ENCODE data around the gene NKD1.
"Not testable (repeated sequence)": the region's sequence is repeated elsewhere in the genome, so short reads cannot be mapped to it uniquely, and the experiment has no call there.

Gene NKD1

GRCh38 chr16:50520451-50521245 lies 27.5 kb upstream of the NKD1 start:
- no peak for DNase-seq

DNA sequence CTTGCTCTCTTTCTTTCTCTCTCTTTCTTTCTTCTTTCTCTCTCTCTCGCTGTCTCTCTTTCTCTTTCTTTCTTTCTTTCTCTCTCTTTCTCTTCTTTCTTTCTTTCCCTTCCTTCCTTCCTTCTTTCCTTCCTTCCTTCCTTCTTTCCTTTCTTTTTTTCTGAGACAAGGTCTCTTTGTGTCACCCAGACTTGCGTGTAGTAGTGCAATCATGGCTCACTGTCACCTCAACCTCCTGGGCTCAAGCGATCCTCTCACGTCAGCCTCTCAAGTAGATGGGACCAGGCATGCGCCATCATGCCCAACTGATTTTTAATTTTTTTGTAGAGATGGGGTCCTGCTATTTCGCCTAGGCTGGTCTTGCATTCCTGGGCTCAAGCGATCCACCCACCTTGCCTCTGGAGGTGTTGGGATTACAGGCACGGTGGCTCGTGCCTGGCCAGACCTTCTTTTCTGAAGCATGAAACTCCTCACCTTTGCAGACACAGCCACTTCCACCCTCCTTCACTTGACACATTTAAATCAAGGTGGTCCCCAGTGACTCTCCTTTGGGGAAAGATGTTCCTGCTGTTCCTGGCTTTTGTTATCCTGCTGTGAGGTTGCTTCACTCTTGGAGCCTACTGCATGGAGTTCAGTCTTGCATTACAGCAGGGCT lies 26.8 kb upstream of the NKD1 start:
- DNase-seq = no peak

- no peak for DNase-seq
These were observed 25.9 kb upstream of the NKD1 start for GRCh38 chr16:50522324-50522723.

DNA sequence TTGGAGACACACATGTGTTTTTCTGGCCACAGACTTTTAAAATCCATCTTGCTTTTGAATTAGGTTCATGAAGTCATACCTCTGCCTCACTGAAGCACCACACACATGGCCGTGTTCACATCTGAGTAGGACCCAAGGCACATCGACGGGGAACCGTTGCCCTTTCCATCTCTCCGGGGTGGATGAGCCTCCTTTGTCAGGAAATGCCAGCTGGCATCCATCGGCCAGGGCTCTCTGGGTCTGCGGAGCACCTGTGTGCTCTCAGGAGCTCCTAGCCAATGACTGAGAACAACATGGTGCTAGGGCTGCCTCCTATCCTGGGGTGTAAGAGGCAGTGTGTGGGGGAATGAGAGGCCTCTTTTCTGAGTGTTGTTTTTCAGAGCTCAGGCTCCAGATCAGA lies 24.5 kb upstream of the NKD1 start:
- DNase-seq = no peak

- no peak for DNase-seq
These were observed 22.9 kb upstream of the NKD1 start for GRCh38 chr16:50525262-50525661.

GRCh38 chr16:50525716-50526115 lies 22.5 kb upstream of the NKD1 start:
- no peak for DNase-seq

- DNase-seq = no peak
These were observed 21.9 kb upstream of the NKD1 start for GRCh38 chr16:50526249-50526648.

- no peak for DNase-seq
These were observed 21.4 kb upstream of the NKD1 start for GRCh38 chr16:50526796-50527195.

- DNase-seq = no peak
These were observed 19.4 kb upstream of the NKD1 start for GRCh38 chr16:50528820-50529219.

- DNase-seq = no peak
These were observed 18.9 kb upstream of the NKD1 start for GRCh38 chr16:50529334-50529733.

GRCh38 chr16:50530277-50531236 lies 17.6 kb upstream of the NKD1 start:
- no peak for DNase-seq

DNA sequence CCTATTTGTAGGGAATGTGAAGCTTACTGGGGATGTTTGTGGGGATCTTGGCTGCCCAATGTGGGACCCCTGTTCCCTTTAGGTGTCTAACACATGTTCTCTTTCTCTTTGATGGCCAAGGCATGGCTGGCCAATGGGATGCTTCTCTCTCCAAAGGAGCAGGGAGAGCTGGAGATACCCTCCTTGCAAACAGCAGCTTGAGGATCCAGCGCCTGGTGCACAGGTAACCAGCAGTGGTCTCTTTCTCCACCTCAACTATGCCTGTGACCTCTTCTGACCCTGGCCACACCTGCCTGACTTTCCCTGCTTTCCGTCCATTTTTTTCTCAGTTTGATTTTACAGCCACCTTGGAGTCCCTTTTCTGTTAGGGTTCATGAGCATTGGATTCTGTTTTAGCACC lies 16.8 kb upstream of the NKD1 start:
- DNase-seq = no peak

- no peak for DNase-seq
These were observed 16.3 kb upstream of the NKD1 start for GRCh38 chr16:50531901-50532300.

- no peak for DNase-seq
These were observed 15.6 kb upstream of the NKD1 start for GRCh38 chr16:50532576-50532975.

DNA sequence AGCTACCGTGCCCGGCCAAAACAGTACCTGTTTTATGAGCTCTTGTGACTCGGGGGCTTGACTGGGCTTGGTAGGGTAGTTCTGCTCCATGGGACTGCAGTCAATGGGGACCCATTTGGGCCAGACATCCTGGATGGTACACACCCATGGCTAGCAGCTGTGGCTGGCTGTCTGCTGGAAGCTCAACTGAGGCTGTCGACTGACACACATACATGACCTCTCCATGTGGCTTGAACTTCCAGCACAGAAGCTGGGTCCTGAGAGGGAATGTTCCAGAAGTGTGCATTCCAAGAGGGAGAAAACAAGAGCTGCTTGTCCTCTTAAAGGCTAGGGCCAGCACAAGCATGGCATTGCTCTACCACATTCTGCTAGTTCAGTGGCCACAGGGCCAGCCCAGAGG lies 14.9 kb upstream of the NKD1 start:
- no peak for DNase-seq

GRCh38 chr16:50534091-50534490 lies 14.1 kb upstream of the NKD1 start:
- no peak for DNase-seq

DNA sequence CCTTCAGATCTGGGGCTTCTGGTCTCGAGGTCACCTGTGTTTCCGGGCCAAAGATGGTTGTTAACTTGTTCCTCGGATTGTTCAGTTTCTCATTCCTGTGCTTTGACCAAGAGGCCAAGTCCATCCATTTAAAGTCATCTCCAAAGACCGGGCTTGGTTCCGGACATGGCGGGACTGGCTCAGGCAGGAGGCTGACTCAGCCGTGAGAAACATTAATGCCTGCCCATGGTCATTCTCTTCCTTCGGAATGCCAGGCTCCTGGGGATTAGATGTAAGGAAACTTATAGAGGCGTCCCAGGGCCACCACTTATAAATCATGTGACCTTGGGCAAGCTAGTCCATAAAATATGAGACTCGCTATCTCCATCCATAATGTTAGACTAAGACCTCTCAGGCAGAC lies 13.6 kb upstream of the NKD1 start:
- DNase-seq = no peak

- DNase-seq = no peak
These were observed 13.2 kb upstream of the NKD1 start for GRCh38 chr16:50534958-50535357.

DNA sequence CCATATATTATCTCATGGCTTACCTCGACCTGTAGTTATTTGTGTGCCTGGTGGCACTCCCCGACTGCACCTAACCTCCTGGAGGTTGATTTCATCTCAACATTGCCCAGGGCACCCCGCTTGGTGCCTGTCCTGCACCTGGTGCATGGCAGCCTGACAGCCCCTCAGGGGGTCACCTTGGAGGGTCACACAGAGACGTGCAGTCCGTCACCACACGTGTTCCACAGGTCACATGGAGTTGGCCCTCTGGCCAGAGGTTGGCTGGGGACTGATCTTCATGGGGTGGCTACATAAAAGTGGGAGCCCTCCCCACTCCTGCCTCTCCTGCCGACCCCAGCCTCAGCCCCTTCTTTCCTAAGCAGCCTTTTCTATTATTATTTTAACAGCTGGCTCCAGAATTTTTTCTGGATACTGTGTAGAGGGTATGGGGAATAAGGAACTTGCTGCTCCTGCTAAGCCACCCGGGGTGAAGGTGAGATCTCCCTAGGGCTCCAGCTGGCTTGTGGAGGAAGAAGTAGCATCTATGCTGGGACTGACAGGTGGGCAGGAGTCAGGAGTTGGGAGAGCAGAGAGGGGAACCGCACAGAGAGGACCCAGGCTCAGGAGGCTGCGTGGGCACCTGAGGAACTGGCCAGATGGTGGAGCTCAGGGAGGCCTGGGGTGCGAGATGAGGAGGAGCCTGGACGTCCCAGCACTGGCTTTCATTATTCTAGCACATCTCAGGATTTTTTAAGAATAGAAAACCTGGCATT lies 12.5 kb upstream of the NKD1 start:
- no peak for DNase-seq

DNA sequence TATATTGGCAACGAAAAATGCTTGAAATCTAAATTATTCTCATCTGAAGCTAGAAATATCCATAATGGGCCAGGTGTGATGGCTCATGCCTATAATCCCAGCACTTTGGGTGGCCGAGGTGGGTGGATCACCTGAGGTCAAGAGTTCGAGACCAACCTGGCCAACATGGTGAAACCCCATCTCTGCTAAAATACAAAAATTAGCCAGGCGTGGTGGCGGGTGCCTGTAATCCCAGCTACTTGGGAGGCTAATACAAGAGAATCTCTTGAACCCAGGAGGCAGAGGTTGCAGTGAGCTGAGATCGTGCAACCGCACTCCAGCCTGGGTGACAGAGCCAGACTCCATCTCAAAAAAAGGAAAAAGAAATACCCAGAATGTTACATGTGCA lies 11.9 kb upstream of the NKD1 start:
- not testable (repeated sequence) for DNase-seq

- no peak for DNase-seq
These were observed 10.5 kb upstream of the NKD1 start for GRCh38 chr16:50537533-50538290.

All from NCI-H524 treated with DMSO at 0.1 percent for 48 hours (cell line).